HG02678 (cell line): ENCODE measurements around the gene TACO1.

ENCODE experiments used
- ATAC-seq: cut with Tn5 transposase; IDR thresholded peaks from one replicate; pipeline ENCODE4 v1.9.1; 2021; ENCODE audit warnings: mild to moderate bottlenecking, moderate library complexity; ENCODE audit not compliant: unreplicated experiment

The TACO1 gene

DNA sequence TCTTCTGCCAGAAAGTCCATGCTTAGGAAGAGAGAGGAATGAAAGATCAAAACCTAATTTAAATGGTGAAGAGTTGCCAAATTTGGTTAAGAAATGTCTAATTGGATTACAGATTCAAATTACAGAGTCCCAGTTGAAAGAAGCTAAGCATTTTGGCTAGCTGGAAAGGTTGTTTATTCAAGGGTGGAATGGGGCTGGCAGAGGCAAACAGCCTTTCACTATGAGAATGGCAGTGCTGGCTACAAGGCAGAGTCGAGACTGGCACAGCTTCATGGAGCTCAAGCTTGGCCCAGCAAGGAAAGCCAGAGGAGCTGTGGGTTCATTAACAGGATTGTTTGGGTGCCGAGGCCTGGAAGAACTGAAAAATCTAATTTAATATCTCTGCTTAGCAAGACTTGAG lies 35.1 kb downstream of the TACO1 start:
- ATAC-seq: no peak

DNA sequence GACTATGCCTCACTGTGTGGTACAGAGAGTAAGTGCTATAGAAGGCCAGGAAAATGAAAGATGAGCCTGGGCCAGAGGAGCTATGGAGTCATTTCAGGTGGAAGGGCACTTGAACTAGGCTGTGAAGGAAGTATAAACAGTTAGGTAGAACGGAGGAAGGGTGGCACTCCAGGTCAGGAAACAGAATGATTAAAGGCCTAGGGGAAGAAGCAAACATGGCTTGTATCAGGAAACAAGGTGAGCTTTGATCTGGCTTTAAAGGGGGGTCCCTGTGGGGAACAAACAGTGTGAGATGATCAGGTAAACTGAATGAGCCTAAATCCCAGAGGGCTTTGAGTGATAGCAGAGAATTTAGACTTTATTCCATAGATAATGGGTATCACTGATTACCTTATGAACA lies 38.4 kb downstream of the TACO1 start:
- ATAC-seq: no peak

DNA sequence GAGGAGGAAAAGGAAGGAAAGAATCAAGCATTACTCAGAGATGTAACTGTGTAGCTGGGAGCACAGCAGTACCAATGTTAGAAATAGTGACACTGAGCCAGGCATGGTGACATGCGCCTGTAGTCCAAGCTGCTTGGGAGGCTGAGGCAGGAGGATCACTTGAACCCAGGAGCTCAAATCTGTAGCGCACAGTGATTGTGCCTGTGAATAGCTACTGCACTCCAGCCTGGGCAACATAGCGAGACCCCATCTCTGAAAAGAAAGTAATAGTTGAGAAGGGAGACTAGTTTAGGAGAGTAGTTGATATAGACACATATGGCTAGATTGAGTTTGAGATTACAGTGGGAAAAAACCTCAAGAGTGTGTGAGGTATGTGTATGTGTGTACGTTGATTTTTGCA lies 39.3 kb downstream of the TACO1 start:
- no peak for ATAC-seq

DNA sequence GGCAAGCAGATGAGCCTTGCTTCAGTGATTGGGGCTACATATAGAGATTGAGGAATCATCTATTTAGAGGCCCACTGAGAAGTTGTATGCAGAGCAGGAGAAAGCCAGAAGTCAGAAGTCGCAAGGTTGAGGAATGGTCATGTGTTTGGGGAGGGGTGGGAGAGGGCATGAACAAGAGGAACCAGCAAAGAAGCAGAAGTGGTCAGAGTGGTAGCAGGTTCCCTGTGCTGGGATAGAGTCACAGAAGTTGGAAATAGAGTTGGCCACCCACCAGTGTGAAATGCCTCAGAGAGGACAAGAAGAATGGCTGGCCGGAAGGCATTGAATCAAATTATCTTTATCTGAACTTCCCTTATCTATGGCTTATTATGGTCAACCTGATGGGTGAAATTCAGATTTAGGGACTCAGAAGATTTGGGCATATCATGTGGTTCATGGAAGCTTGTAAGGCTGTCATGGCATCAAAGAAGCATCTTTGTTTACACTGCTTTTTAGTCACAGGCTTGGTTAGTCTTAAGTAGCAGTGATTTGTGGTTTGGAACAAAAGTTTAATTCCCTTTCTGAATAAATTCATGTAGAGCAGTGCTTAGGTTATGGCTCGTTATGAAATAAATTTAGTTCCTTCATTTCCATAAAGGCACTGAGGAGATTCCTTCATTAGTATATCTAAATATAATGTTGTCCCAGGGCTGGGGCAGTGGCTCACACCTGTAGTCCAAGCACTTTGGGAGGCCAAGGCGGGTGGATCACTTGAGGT lies 41.2 kb downstream of the TACO1 start:
- no peak for ATAC-seq

- ATAC-seq: no peak
These were observed 44.2 kb downstream of the TACO1 start for GRCh38 chr17:63644846-63645245.

DNA sequence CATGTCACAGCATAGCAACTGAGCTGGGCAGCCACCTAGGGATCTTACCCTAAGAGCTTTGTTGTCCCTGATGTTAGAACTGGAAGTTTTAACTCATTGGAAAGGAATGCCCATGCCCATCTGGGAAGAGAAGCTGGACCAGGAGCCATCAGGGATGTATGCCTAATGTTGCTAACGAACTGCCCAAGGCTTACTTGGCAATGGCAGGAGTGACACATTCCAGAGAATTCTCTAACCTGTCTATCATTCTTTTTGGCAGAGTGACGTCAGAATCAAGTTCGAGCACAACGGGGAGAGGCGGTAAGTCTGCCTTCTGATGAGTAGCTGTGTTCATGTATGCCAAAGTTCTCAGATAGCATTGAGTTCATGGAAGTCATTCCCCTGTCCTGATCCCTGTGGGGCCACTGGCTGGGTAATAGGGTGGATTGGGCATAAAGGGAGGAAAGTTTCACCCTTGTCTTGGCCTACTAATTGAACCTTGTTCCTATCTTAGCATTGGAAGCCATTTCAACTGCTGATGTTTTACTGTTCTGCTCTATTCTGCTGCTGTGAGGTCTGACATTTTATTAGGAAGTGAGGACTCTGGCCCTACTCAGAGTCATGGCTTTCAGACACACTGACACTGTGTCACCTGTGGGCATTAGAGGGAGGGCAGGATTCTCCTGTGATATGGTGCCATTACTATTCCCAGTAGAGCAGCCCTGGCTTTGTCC lies 45.2 kb downstream of the TACO1 start:
- ATAC-seq: peak; percentile 62

DNA sequence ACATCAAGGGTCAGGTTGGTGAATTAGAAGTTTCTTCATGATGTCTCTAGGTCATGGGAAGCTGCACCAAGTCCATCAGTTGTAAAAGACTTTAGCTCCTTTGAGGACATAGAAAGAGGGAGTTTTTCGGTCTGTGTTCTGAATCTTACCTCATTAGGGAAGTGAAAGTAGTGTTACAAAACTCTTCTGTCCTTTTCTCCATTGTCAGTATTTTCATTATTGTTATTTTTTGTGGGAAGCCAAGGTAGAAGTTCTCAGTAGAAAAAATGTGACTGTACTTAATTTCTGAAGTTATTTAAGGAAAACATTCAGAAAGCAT lies 45.8 kb downstream of the TACO1 start:
- ATAC-seq: peak; percentile 83

DNA sequence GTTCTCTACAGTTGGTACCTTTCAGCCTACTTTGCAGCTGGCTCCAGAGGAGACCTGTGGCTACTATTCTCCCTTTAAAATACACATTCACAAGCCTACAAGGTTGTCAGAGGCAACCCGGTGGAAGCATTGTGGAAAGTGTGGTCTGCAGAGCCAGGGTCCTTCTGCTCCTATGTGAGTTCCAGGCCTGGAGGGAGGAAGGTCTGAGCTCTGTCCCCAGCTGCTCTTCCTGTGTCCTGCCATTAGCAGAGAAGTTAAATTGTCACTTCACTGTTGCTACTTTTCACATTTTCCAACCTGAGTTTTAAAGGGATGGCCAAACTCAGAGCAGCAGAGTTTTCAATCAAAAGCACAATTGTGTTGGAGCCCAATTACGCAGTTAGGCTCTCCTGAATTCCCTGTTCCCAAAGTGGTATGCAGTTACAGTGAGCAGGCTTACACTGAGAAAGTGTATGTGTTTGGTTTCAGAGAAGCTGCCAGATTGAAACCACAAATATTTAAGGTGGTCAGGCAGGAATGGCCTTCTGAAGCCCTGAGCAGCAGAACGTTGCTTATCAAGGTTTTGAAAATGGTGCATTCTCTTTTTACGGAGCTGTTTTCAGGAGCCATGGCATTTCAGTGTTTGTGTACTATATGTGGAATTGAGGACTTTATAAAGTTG lies 46.5 kb downstream of the TACO1 start:
- no peak for ATAC-seq

DNA sequence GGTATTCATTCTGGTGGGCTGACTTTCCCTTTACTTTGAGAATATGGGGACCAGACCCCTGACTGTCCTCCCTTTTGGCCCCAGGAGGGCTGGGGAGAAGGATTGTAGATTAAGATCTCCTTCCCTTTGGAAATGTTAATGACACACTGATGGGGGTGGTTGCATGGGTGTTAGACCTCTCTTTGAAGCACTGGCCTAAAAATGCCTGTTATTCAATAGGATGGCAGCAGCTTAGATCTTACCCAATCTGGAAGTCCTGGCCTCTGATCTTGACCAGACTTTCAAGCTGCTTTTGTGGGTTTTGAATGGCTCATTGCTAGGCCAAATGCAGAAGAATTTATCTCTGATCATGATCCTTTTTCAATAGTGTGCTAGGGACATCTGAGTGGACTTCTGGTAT lies 47.2 kb downstream of the TACO1 start:
- ATAC-seq: no peak

DNA sequence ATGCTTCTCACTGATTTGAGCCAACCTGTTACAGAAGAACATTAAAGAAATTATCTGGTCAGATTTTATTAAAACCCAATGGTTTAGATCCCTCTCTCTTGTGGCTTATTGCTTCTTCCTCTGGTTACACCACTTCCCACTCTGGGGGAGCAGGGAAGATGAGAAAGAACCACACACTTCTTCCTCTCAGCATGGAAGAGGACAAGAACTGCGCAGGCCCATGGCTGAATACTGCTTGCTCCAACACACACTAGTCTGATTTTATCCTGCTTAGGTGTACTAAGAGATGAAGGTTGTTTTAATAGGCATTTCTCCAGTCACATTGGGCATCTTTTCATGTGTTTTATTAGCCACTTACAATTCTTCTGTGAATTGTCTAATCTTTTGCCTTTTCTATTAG lies 49.1 kb downstream of the TACO1 start:
- no peak for ATAC-seq

DNA sequence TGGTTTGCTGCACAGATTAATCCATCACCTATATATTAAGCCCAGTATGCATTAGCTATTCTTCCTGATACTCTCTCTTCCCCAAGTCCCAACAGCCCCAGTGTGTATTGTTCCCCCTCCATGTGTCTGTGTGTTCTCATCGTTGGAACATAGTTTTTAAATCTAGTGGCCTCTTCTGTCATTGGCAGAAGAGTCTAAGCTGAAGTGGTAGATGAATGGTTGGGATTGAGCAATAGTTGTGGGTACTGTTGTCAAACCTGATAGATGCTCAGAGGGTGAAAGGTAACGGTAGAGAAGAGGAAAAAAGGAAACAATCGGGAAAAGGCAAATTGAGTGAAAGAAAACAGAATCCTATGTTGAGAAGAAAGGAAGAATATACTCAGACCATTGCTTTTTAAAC lies 51.4 kb downstream of the TACO1 start:
- no peak for ATAC-seq

GRCh38 chr17:63653050-63653449 lies 52.4 kb downstream of the TACO1 start:
- ATAC-seq: no peak

DNA sequence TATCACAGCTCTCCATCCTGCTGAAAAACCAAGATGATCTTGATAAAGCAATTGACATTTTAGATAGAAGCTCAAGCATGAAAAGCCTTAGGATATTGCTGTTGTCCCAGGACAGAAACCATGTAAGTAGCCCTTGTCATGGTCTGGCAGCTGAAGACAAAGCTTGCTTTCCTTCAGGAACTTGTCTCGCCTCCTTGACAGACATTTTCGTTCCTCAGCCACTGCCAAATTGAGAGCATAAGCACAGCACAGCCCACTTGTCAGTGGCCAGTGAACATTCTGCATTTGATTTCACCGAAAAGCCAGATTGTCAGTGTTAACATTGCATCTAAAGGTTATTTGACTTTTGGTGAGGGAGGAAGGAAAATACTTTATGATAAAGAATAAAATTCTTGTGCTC lies 57.1 kb downstream of the TACO1 start:
- no peak for ATAC-seq
